HG03558 (cell line): ENCODE data around the gene RPH3AL.

Experiments
- ATAC-seq: cut with Tn5 transposase; IDR thresholded peaks from one replicate; pipeline ENCODE4 v1.9.1; 2021; ENCODE audit warnings: moderate number of reproducible peaks; ENCODE audit not compliant: unreplicated experiment; ENCODE audit errors: extremely low read depth

Gene RPH3AL

GRCh38 chr17:269616-270514 lies 82.7 kb downstream of the RPH3AL start:
- ATAC-seq = no peak

- ATAC-seq = no peak
Observed at GRCh38 chr17:266701-267667, 85.6 kb downstream of the RPH3AL start.

GRCh38 chr17:266219-266618 lies 86.4 kb downstream of the RPH3AL start:
- no peak for ATAC-seq

- ATAC-seq = no peak
Observed at GRCh38 chr17:265718-266117, 86.9 kb downstream of the RPH3AL start.

GRCh38 chr17:263773-264172 lies 88.8 kb downstream of the RPH3AL start:
- no peak for ATAC-seq

GRCh38 chr17:263271-263670 lies 89.3 kb downstream of the RPH3AL start:
- no peak for ATAC-seq

GRCh38 chr17:261635-262034 lies 91.0 kb downstream of the RPH3AL start:
- ATAC-seq = no peak

- ATAC-seq = no peak
Observed at GRCh38 chr17:260944-261343, 91.7 kb downstream of the RPH3AL start.

GRCh38 chr17:260031-260791 lies 92.4 kb downstream of the RPH3AL start:
- ATAC-seq = no peak

- no peak for ATAC-seq
Observed at GRCh38 chr17:259341-259976, 93.1 kb downstream of the RPH3AL start.

- no peak for ATAC-seq
Observed at GRCh38 chr17:258906-259305, 93.7 kb downstream of the RPH3AL start.

GRCh38 chr17:258045-258734 lies 94.4 kb downstream of the RPH3AL start:
- ATAC-seq = no peak

GRCh38 chr17:253091-253846 lies 99.3 kb downstream of the RPH3AL start:
- ATAC-seq = no peak

GRCh38 chr17:252456-252855 lies 100.2 kb downstream of the RPH3AL start:
- no peak for ATAC-seq

- ATAC-seq = no peak
Observed at GRCh38 chr17:251531-251930, 101.1 kb downstream of the RPH3AL start.

GRCh38 chr17:250487-251300 lies 101.9 kb downstream of the RPH3AL start:
- ATAC-seq = no peak

GRCh38 chr17:249236-249993 lies 103.2 kb downstream of the RPH3AL start:
- no peak for ATAC-seq
